SK-N-SH treated with all-trans-retinoic acid at 6 μM for 48 hours (cell line): ENCODE results near the gene SAMD11.

ENCODE experiments used
- ARNTL ChIP-seq: fragments of 450-650 bp; formaldehyde crosslinking; IDR thresholded peaks from 2 replicates; pipeline ENCODE4 v1.5.0; 2020; ENCODE audit warnings: low read depth, mild to moderate bottlenecking, moderate library complexity, borderline replicate concordance
- CSDC2 ChIP-seq: fragments of 250-450 bp; sonication (Bioruptor Pico); IDR thresholded peaks from 2 replicates; pipeline ENCODE4 v1.5.0; 2020; ENCODE audit warnings: mild to moderate bottlenecking, moderate library complexity
- CSRNP3 ChIP-seq: fragments of 250-450 bp; sonication (Bioruptor Pico); IDR thresholded peaks from 2 replicates; pipeline ENCODE4 v1.5.1; 2021; ENCODE audit warnings: mild to moderate bottlenecking, moderate library complexity
- ESRRG ChIP-seq: fragments of 250-450 bp; sonication (Bioruptor Pico); IDR thresholded peaks from 2 replicates; pipeline ENCODE4 v1.6.1; 2021; ENCODE audit warnings: mild to moderate bottlenecking
- PPARA ChIP-seq: fragments of 250-450 bp; sonication (Bioruptor Pico); IDR thresholded peaks from 2 replicates; pipeline ENCODE4 v1.5.0; 2020; ENCODE audit warnings: mild to moderate bottlenecking, borderline replicate concordance
- TSHZ2 ChIP-seq: fragments of 250-450 bp; sonication (Bioruptor Pico); IDR thresholded peaks from 2 replicates; pipeline ENCODE4 v1.5.0; 2020; ENCODE audit warnings: mild to moderate bottlenecking, moderate library complexity
- ZC3H10 ChIP-seq: fragments of 250-450 bp; sonication (Bioruptor Pico); IDR thresholded peaks from 2 replicates; pipeline ENCODE4 v1.5.1; 2021; ENCODE audit warnings: mild to moderate bottlenecking, moderate library complexity
- ZFP3 ChIP-seq: fragments of 250-450 bp; sonication (Bioruptor Pico); IDR thresholded peaks from 2 replicates; pipeline ENCODE4 v1.5.0; 2020; ENCODE audit warnings: mild to moderate bottlenecking, moderate library complexity
- ZNF70 ChIP-seq: fragments of 450-650 bp; formaldehyde crosslinking; IDR thresholded peaks from 2 replicates; pipeline ENCODE4 v1.5.0; 2020; ENCODE audit warnings: mild to moderate bottlenecking, moderate library complexity
- TF ChIP-seq, protein P1 (sequence below): fragments of 250-450 bp; sonication (Bioruptor Pico); IDR thresholded peaks from 2 replicates; pipeline ENCODE4 v1.8.0; 2020; ENCODE audit warnings: mild to moderate bottlenecking, moderate library complexity, borderline replicate concordance

- TF ChIP-seq ESRRG (CRISPR knock-in tag), result no peak
- TF ChIP-seq ARNTL (CRISPR knock-in tag), result no peak
- no peak for TF ChIP-seq TSHZ2 (CRISPR knock-in tag)
- no peak for TF ChIP-seq PPARA (CRISPR knock-in tag)
- no peak for TF ChIP-seq ZFP3
- TF ChIP-seq CSDC2 (CRISPR knock-in tag), result no peak
- TF ChIP-seq, protein P1, sequence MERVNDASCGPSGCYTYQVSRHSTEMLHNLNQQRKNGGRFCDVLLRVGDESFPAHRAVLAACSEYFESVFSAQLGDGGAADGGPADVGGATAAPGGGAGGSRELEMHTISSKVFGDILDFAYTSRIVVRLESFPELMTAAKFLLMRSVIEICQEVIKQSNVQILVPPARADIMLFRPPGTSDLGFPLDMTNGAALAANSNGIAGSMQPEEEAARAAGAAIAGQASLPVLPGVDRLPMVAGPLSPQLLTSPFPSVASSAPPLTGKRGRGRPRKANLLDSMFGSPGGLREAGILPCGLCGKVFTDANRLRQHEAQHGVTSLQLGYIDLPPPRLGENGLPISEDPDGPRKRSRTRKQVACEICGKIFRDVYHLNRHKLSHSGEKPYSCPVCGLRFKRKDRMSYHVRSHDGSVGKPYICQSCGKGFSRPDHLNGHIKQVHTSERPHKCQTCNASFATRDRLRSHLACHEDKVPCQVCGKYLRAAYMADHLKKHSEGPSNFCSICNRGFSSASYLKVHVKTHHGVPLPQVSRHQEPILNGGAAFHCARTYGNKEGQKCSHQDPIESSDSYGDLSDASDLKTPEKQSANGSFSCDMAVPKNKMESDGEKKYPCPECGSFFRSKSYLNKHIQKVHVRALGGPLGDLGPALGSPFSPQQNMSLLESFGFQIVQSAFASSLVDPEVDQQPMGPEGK, result no peak
- no peak for TF ChIP-seq ZC3H10 (CRISPR knock-in tag)
- no peak for TF ChIP-seq ZNF70 (CRISPR knock-in tag)
- TF ChIP-seq CSRNP3 (CRISPR knock-in tag), result no peak
Observed at GRCh38 chr1:970242-970972, 46.7 kb downstream of the SAMD11 start.
